Kidney (tissue), 14 donors: ENCODE measurements around the gene NEURL2. TPM values are rescaled to one million over a fixed set of nuclear protein-coding genes. Genes with fewer than 3 reads are reported as not detected.
A peak's percentile ranks its signal among the peaks of the same experiment; 100 is the strongest.

ENCODE experiments used
- DNase-seq, 5 donors: peaks; one replicate each; pipeline ENCODE4 v3.0.0-alpha.2; 2013 to 2020
- FAIRE-seq: peaks from 2 replicates; lab custom pipeline; 2012; peaks lifted over from hg19 to GRCh38; lab: Jason Lieb, UNC
- H3K27ac ChIP-seq, 2 donors: one replicate each; pipeline ENCODE4 v1.7.0; 2013; ENCODE audit warnings: low read depth in 2 of 2, low read length in 2 of 2, inconsistent platforms in 1 of 2
- H3K27me3 ChIP-seq: one replicate; pipeline ENCODE4 v1.7.1; 2013; ENCODE audit warnings: low read length, inconsistent platforms; ENCODE audit not compliant: control insufficient read depth, insufficient read depth
- H3K36me3 ChIP-seq, 3 donors: one replicate each; pipeline versions ENCODE4 v1.7.0 to v1.7.1; 2013; ENCODE audit warnings: low read length in 3 of 3, control low read depth in 1 of 3, inconsistent platforms in 1 of 3; ENCODE audit not compliant: insufficient read depth in 3 of 3, control insufficient read depth in 2 of 3
- H3K4me1 ChIP-seq, 3 donors: one replicate each; pipeline versions ENCODE4 v1.7.0 to v1.7.1; 2013; ENCODE audit warnings: low read length in 3 of 3, inconsistent platforms in 1 of 3, low read depth in 1 of 3; ENCODE audit not compliant: control insufficient read depth in 2 of 3, insufficient read depth in 2 of 3
- H3K4me3 ChIP-seq, 3 donors: one replicate each; pipeline versions ENCODE4 v1.7.0 to v1.8.1; 2013; ENCODE audit warnings: low read length in 3 of 3, control low read depth in 1 of 3, inconsistent platforms in 1 of 3
- H3K9ac ChIP-seq, 3 donors: one replicate each; pipeline versions ENCODE4 v1.7.0 to v1.7.1; 2013; ENCODE audit warnings: low read length in 3 of 3, control low read depth in 1 of 3, inconsistent platforms in 1 of 3
- H3K9me3 ChIP-seq, 3 donors: one replicate each; pipeline versions ENCODE4 v1.7.0 to v1.7.1; 2013; ENCODE audit warnings: low read length in 3 of 3, control low read depth in 1 of 3, inconsistent platforms in 1 of 3; ENCODE audit not compliant: control insufficient read depth in 2 of 3, insufficient read depth in 1 of 3
- intact Hi-C: fragments of 100-400 bp; cut with DNase I; formaldehyde crosslinking; loops from one replicate; pipeline ENCODE4 v1.11.1; 2022
- polyA plus RNA-seq: library from polyadenylated mRNA; stranded (reverse); fragments of 350-450 nt; fragmentation: Illumina TruSeq; extraction: RNeasy Lipid Tissue Mini Kit (QIAGEN cat#74804); gene quantifications from one replicate; pipeline ENCODE4 v1.2.3, GENCODE V29; 2014; ENCODE audit warnings: low read depth, low replicate concordance; ENCODE audit not compliant: insufficient read depth
- total RNA-seq: library from RNA; stranded (reverse); fragmentation: NEBNext Ultra II Directional; extraction: Animal tissue kit (Norgen Biotek cat#: 25700); gene quantifications from one replicate; pipeline ENCODE4 v1.2.1, GENCODE V29; 2021
- TF ChIP-seq, protein P1 (sequence below): IDR thresholded peaks from 3 replicates; pipeline ENCODE4 v1.5.1; 2012; ENCODE audit warnings: mild to moderate bottlenecking, moderate library complexity, borderline replicate concordance; ENCODE audit not compliant: insufficient read depth; ENCODE audit errors: extremely low read depth
- donor health status: control.
- donor health status: control.
- donor health status: control.
- donor health status: control.
- donor health status: control.
- donor health status: DM: yes; HTN: yes; CAD: no.
- donor health status: Normal renal cell carcinoma (clear cell type).

Gene NEURL2
- total and polyA plus RNA-seq, 2 donors from 2014 or later = 27.5 to 37.3 TPM

DNA sequence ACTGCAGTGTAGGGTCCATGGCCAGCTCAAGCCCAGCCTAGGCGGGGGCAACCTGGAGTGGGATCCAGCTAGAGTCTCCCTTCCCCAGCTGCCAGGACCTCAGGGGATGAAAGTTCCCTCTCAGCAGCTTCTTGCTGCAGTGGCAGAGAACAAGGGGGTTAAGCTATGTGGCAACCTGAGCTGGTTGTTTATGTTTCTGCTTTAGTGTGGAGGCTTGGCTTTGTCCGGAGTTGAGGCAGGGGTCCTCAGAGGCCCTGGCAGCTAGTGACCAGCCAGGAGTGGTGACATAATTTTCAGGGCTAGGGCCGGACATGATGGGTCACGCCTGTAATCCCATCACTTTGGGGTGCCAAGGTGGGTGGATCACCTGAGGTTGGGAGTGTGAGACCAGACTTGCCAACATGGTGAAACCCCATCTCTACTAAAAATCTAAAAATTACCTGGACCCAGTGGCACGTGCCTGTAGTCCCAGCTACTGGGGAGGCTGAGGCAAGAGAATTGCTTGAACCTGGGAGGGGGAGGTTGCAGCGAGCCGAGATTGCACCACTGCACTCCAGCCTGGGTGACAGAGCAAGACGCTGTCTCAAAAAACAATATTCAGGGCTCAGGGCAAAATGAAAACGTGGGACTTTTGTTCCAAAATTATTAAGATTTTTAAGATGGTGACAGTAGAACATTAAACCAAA is 35.0 kb upstream of the NEURL2 start:
- H3K4me1 ChIP-seq = peaks cover 0 to 6% (median 5%) of the 10 kb centered on the region in 3 donors
- peak overlapping the region in 1 of 2 donors; percentile 90 for H3K27ac ChIP-seq
- H3K9ac ChIP-seq = no peak overlapping the region
- no peaks in the 10 kb centered on the region for H3K36me3 ChIP-seq
- no peak overlapping the region for H3K4me3 ChIP-seq
- no peaks in the 10 kb centered on the region for H3K27me3 ChIP-seq
- DNase-seq (peak in 3 of 5 donors; percentile 49 to 59 (median 54)), FAIRE-seq (no peak)
- no peaks in the 10 kb centered on the region for H3K9me3 ChIP-seq
- intact Hi-C loops = no loop called here
- TF ChIP-seq, protein P1, sequence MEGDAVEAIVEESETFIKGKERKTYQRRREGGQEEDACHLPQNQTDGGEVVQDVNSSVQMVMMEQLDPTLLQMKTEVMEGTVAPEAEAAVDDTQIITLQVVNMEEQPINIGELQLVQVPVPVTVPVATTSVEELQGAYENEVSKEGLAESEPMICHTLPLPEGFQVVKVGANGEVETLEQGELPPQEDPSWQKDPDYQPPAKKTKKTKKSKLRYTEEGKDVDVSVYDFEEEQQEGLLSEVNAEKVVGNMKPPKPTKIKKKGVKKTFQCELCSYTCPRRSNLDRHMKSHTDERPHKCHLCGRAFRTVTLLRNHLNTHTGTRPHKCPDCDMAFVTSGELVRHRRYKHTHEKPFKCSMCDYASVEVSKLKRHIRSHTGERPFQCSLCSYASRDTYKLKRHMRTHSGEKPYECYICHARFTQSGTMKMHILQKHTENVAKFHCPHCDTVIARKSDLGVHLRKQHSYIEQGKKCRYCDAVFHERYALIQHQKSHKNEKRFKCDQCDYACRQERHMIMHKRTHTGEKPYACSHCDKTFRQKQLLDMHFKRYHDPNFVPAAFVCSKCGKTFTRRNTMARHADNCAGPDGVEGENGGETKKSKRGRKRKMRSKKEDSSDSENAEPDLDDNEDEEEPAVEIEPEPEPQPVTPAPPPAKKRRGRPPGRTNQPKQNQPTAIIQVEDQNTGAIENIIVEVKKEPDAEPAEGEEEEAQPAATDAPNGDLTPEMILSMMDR = no peak

- peak overlapping the region in 1 of 3 donors; percentile 12 for H3K9ac ChIP-seq
- TF ChIP-seq, protein P1 = no peak
- H3K36me3 ChIP-seq = no peaks in the 10 kb centered on the region
- peaks cover 0 to 15% (median 12%) of the 10 kb centered on the region in 3 donors for H3K4me1 ChIP-seq
- no peaks in the 10 kb centered on the region for H3K9me3 ChIP-seq
- peak overlapping the region; percentile 37 to 90 for H3K27ac ChIP-seq
- FAIRE-seq = no peak
- intact Hi-C loops = no loop called here
- peak overlapping the region in 1 of 3 donors; percentile 32 for H3K4me3 ChIP-seq
- DNase-seq = peak in 3 of 5 donors; percentile 47 to 88 (median 69)
- no peaks in the 10 kb centered on the region for H3K27me3 ChIP-seq
These were observed 33.6 kb upstream of the NEURL2 start for GRCh38 chr20:45924391-45925261.

DNA sequence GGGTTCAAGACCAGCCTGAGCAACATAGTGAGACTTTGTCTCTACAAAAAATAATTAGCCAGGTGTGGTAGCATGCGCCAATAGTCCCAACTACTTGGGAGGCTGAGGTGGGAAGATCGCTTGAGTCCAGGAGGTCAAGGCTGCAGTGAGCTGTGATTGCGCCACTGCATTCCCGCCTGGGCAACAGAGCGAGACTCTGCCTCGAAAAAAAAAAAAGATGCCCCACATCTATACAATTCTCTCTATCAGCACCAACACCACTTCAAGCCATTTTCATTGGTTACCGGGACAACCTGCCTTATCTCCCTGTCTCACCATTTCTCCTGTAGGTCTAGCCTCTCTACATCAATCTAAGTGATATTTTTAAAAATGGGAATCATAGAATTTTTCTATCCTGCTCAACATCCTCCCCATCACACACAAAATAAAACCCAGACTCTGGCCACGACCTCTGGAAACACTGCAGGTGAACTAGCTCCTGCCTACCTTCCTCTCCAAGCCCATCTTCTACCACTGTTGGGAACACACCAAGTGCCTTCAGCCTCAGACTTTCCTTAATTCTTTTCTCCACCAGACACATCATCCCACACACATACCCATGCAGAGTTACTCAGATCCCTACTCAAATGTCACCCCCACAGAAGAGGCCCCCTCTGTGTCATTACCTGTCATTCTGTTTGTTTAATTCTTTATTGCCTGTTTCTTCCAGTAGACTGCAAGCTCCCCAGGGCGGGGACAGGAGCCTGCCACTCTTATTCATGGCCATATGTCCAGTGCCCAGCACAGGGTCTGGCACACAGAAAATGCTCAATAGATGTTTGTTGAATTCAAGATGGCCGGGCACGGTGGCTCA is 30.6 kb upstream of the NEURL2 start:
- Histone ChIP-seq H3K4me3 (no peak overlapping the region), H3K9ac (no peak overlapping the region), H3K27ac (peak overlapping the region in 1 of 2 donors; percentile 3), H3K9me3 (no peaks in the 10 kb centered on the region), H3K4me1 (peaks cover 0 to 19% (median 12%) of the 10 kb centered on the region in 3 donors), H3K27me3 (no peaks in the 10 kb centered on the region), H3K36me3 (no peaks in the 10 kb centered on the region)
- TF ChIP-seq, protein P1 = no peak
- no peak for FAIRE-seq
- peak in 3 of 5 donors; percentile 41 to 57 (median 53) for DNase-seq
- intact Hi-C loops = no loop called here
